ENCODE results near the gene CCNA2. TPM values are rescaled to one million over a fixed set of nuclear protein-coding genes. Genes with fewer than 3 reads are reported as not detected.

CCNA2 gene
- total RNA-seq, 1 donor from 2014 or later, result 74.7 TPM

- no peak for DNase-seq (ENCODE audit: low spot score)
- peaks cover 17% of the 10 kb centered on the region for H3K4me1 Mint-ChIP-seq (ENCODE audit: low read depth)
- H3K4me3 Mint-ChIP-seq (ENCODE audit: low read depth), result no peak overlapping the region
Measured at GRCh38 chr4:121785479-121785878, 38.2 kb downstream of the CCNA2 start.

GRCh38 chr4:121784975-121785374 is 38.7 kb downstream of the CCNA2 start:
- no peak overlapping the region for H3K27ac Mint-ChIP-seq
- DNase-seq (ENCODE audit: low spot score), result no peak
- peaks cover 32% of the 10 kb centered on the region for H3K27me3 Mint-ChIP-seq (ENCODE audit: low read depth)
- intact Hi-C loops (cut with micrococcal nuclease), result no loop called here
- no peak overlapping the region for H3K4me3 Mint-ChIP-seq (ENCODE audit: low read depth)
- H3K36me3 Mint-ChIP-seq (ENCODE audit: low read depth), result no peaks in the 10 kb centered on the region
- H3K4me1 Mint-ChIP-seq (ENCODE audit: low read depth), result peaks cover 14% of the 10 kb centered on the region
- no peaks in the 10 kb centered on the region for H3K9me3 Mint-ChIP-seq

More at GRCh38 chr4:121785479-121785878, 38.2 kb downstream of the CCNA2 start:
- Mint-ChIP-seq H3K27ac (no peak overlapping the region), H3K9me3 (no peaks in the 10 kb centered on the region), H3K27me3 (ENCODE audit: low read depth) (peaks cover 31% of the 10 kb centered on the region), H3K36me3 (ENCODE audit: low read depth) (no peaks in the 10 kb centered on the region)
- intact Hi-C loops (cut with micrococcal nuclease), result no loop called here

- Mint-ChIP-seq H3K27me3 (ENCODE audit: low read depth) (peaks cover 35% of the 10 kb centered on the region), H3K9me3 (no peaks in the 10 kb centered on the region), H3K27ac (no peak overlapping the region), H3K36me3 (ENCODE audit: low read depth) (no peaks in the 10 kb centered on the region), H3K4me3 (ENCODE audit: low read depth) (no peak overlapping the region), H3K4me1 (ENCODE audit: low read depth) (peaks cover 11% of the 10 kb centered on the region)
- intact Hi-C loops (cut with micrococcal nuclease), result no loop called here
- DNase-seq (ENCODE audit: low spot score), result no peak
Measured at GRCh38 chr4:121784401-121784800, 39.3 kb downstream of the CCNA2 start.

- no peak overlapping the region for H3K4me3 Mint-ChIP-seq (ENCODE audit: low read depth)
- intact Hi-C loops (cut with micrococcal nuclease), result no loop called here
- H3K9me3 Mint-ChIP-seq, result no peaks in the 10 kb centered on the region
- no peaks in the 10 kb centered on the region for H3K36me3 Mint-ChIP-seq (ENCODE audit: low read depth)
- no peak overlapping the region for H3K27ac Mint-ChIP-seq
- H3K4me1 Mint-ChIP-seq (ENCODE audit: low read depth), result peaks cover 2% of the 10 kb centered on the region
- peaks cover 37% of the 10 kb centered on the region for H3K27me3 Mint-ChIP-seq (ENCODE audit: low read depth)
- no peak for DNase-seq (ENCODE audit: low spot score)
Measured at GRCh38 chr4:121783210-121783609, 40.5 kb downstream of the CCNA2 start.

GRCh38 chr4:121778991-121779628 is 44.6 kb downstream of the CCNA2 start:
- intact Hi-C loops (cut with micrococcal nuclease), result no loop called here
- no peaks in the 10 kb centered on the region for H3K36me3 Mint-ChIP-seq (ENCODE audit: low read depth)
- no peak overlapping the region for H3K27ac Mint-ChIP-seq
- H3K4me3 Mint-ChIP-seq (ENCODE audit: low read depth), result no peak overlapping the region
- no peak for DNase-seq (ENCODE audit: low spot score)
- H3K27me3 Mint-ChIP-seq (ENCODE audit: low read depth), result peaks cover 43% of the 10 kb centered on the region
- H3K9me3 Mint-ChIP-seq, result no peaks in the 10 kb centered on the region
- H3K4me1 Mint-ChIP-seq (ENCODE audit: low read depth), result no peaks in the 10 kb centered on the region

GRCh38 chr4:121777625-121778024 is 46.1 kb downstream of the CCNA2 start:
- intact Hi-C loops (cut with micrococcal nuclease), result no loop called here
- H3K4me3 Mint-ChIP-seq (ENCODE audit: low read depth), result no peak overlapping the region
- no peak for DNase-seq (ENCODE audit: low spot score)
- no peaks in the 10 kb centered on the region for H3K36me3 Mint-ChIP-seq (ENCODE audit: low read depth)
- no peaks in the 10 kb centered on the region for H3K4me1 Mint-ChIP-seq (ENCODE audit: low read depth)
- no peak overlapping the region for H3K27ac Mint-ChIP-seq
- no peaks in the 10 kb centered on the region for H3K9me3 Mint-ChIP-seq
- H3K27me3 Mint-ChIP-seq (ENCODE audit: low read depth), result peaks cover 37% of the 10 kb centered on the region

GRCh38 chr4:121776610-121777401 is 46.9 kb downstream of the CCNA2 start:
- no peak overlapping the region for H3K27ac Mint-ChIP-seq

GRCh38 chr4:121773883-121774282 is 49.8 kb downstream of the CCNA2 start:
- H3K9me3 Mint-ChIP-seq, result no peaks in the 10 kb centered on the region
- H3K4me1 Mint-ChIP-seq (ENCODE audit: low read depth), result no peaks in the 10 kb centered on the region
- H3K36me3 Mint-ChIP-seq (ENCODE audit: low read depth), result no peaks in the 10 kb centered on the region
- H3K4me3 Mint-ChIP-seq (ENCODE audit: low read depth), result no peak overlapping the region
- DNase-seq (ENCODE audit: low spot score), result no peak
- H3K27me3 Mint-ChIP-seq (ENCODE audit: low read depth), result peaks cover 47% of the 10 kb centered on the region
- intact Hi-C loops (cut with micrococcal nuclease), result no loop called here
- no peak overlapping the region for H3K27ac Mint-ChIP-seq

More at GRCh38 chr4:121776610-121777401, 46.9 kb downstream of the CCNA2 start:
- Mint-ChIP-seq H3K9me3 (no peaks in the 10 kb centered on the region), H3K4me1 (ENCODE audit: low read depth) (no peaks in the 10 kb centered on the region), H3K36me3 (ENCODE audit: low read depth) (no peaks in the 10 kb centered on the region), H3K4me3 (ENCODE audit: low read depth) (no peak overlapping the region), H3K27me3 (ENCODE audit: low read depth) (peaks cover 42% of the 10 kb centered on the region)
- intact Hi-C loops (cut with micrococcal nuclease), result no loop called here
- no peak for DNase-seq (ENCODE audit: low spot score)

GRCh38 chr4:121771869-121772268 is 51.8 kb downstream of the CCNA2 start:
- Mint-ChIP-seq H3K9me3 (no peaks in the 10 kb centered on the region), H3K4me3 (ENCODE audit: low read depth) (no peak overlapping the region), H3K4me1 (ENCODE audit: low read depth) (no peaks in the 10 kb centered on the region), H3K27me3 (ENCODE audit: low read depth) (peaks cover 47% of the 10 kb centered on the region), H3K36me3 (ENCODE audit: low read depth) (no peaks in the 10 kb centered on the region), H3K27ac (no peak overlapping the region)
- no peak for DNase-seq (ENCODE audit: low spot score)
- intact Hi-C loops (cut with micrococcal nuclease), result no loop called here

- intact Hi-C loops (cut with micrococcal nuclease), result no loop called here
- Mint-ChIP-seq H3K36me3 (ENCODE audit: low read depth) (no peaks in the 10 kb centered on the region), H3K27me3 (ENCODE audit: low read depth) (peaks cover 61% of the 10 kb centered on the region), H3K4me3 (ENCODE audit: low read depth) (no peak overlapping the region), H3K27ac (no peak overlapping the region), H3K9me3 (no peaks in the 10 kb centered on the region), H3K4me1 (ENCODE audit: low read depth) (peaks cover 4% of the 10 kb centered on the region)
- DNase-seq (ENCODE audit: low spot score), result no peak
Measured at GRCh38 chr4:121769341-121769740, 54.3 kb downstream of the CCNA2 start.

- no peak overlapping the region for H3K4me3 Mint-ChIP-seq (ENCODE audit: low read depth)
- H3K36me3 Mint-ChIP-seq (ENCODE audit: low read depth), result no peaks in the 10 kb centered on the region
- peaks cover 4% of the 10 kb centered on the region for H3K4me1 Mint-ChIP-seq (ENCODE audit: low read depth)
- peaks cover 72% of the 10 kb centered on the region for H3K27me3 Mint-ChIP-seq (ENCODE audit: low read depth)
- DNase-seq (ENCODE audit: low spot score), result no peak
- H3K9me3 Mint-ChIP-seq, result no peaks in the 10 kb centered on the region
- intact Hi-C loops (cut with micrococcal nuclease), result no loop called here
- no peak overlapping the region for H3K27ac Mint-ChIP-seq
Measured at GRCh38 chr4:121767166-121767565, 56.5 kb downstream of the CCNA2 start.
